HG03045 (cell line): ENCODE data around the gene GTPBP3.

ENCODE experiments used
- ATAC-seq: cut with Tn5 transposase; IDR thresholded peaks from one replicate; pipeline ENCODE4 v1.9.1; 2021; ENCODE audit warnings: mild to moderate bottlenecking, moderate library complexity; ENCODE audit not compliant: unreplicated experiment

The GTPBP3 gene

GRCh38 chr19:17307876-17308377 is 29.4 kb upstream of the GTPBP3 start:
- ATAC-seq = no peak

DNA sequence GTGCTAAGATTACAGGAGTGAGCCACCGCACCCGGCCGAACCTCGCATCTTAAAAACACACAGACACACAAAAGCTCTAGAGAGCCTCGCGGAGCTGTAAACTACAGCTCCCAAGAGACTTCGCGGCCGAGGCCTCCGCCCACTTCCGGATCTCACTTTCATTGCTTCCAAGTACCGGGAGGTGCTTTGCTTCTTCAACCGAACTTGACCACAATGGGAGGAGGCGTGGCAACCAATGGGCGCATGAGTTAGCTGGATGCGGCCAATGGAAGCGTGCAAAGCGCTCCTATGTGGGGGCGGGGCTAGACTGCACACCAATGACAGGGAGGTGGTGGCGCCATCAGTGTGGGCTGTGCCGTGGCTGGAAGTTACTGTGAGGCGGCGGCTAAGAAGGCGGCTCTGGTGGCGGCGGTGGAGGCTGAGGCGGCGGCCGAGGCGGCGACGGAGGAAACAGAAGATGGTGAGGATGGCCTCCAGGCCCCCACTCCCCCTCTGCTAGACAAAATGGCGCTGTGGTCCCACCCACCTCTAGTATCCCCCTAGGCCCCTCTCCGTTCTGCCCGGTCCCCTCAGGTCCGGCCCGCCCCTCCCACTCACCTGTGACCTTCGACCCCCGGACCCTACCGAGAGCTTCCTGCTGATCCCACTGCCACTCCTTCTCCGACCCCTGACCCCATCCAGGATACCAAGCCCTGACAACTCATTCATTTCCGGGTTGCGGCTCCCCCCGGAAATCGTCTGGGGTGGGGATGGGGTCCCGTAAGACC is 28.0 kb upstream of the GTPBP3 start, which contains the start of gene DDA1:
DDA1 (plus strand) TSS at position 366 of the 767 bp plus-strand sequence; CDS start at position 458, 92 bp downstream.
- ATAC-seq = peak; percentile 64

DNA sequence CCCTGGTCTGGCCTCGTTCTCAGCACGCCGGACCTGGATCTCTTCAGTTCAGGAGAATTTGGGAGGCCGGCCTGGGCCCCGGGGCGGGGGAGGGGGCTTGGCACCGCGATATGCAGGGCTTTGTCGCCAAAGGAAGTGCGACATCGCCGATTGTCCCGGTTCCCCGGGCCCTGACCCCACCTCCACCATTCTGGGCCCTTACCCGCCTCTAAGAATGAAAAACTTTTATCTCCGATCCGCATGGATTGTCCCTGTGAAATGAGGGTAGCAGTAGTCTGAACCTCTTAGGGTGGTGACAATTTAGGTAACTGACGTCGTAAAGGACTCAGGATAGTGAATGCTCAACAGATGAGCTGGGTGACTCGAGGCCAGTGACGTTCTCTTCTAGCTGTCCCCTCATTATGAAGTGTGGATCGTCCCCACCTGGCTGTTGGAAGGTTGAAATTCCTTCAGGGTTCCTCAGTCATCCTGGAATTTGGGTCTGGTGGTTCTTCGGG is 27.3 kb upstream of the GTPBP3 start:
- ATAC-seq = no peak

DNA sequence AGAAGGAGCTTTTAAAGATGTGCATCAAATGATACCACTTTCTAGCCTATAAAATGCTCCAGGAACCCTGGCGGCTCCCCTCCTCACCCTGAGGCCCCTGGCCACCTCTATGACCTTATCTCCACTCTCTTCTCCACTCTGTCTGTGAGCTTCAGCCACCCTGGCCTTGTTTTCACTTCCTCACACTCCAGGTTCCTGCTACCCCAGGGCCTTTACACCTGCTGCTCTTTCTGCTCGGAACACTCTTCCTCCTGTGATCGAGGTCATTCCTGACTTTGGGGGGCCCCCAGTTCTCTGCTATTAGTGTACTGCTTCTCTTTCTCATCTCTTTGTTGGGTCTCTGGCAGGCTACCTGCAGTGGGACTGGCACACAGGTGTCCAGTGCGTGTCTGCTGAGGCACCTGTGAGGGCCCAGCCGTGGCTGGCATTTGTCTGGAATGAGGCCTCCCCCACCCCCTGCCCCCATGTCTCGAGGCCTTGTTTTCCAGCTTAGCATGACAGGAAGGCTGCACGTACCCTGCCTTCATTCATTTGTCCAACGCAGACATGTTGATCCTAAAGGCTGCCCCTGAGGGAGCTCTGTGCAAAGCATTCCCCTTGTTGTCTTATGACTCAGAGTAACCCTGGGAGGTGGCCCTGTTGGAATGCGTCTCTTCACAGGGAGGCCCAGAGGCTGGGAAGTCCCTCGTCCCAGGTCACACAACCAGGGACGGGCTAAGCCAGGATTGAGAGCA is 25.7 kb upstream of the GTPBP3 start:
- ATAC-seq = no peak

- ATAC-seq = no peak
Measured at GRCh38 chr19:17312189-17313113, 24.9 kb upstream of the GTPBP3 start.

- no peak for ATAC-seq
Measured at GRCh38 chr19:17314007-17314593, 23.3 kb upstream of the GTPBP3 start.

GRCh38 chr19:17318966-17319365 is 18.4 kb upstream of the GTPBP3 start:
- ATAC-seq = no peak

DNA sequence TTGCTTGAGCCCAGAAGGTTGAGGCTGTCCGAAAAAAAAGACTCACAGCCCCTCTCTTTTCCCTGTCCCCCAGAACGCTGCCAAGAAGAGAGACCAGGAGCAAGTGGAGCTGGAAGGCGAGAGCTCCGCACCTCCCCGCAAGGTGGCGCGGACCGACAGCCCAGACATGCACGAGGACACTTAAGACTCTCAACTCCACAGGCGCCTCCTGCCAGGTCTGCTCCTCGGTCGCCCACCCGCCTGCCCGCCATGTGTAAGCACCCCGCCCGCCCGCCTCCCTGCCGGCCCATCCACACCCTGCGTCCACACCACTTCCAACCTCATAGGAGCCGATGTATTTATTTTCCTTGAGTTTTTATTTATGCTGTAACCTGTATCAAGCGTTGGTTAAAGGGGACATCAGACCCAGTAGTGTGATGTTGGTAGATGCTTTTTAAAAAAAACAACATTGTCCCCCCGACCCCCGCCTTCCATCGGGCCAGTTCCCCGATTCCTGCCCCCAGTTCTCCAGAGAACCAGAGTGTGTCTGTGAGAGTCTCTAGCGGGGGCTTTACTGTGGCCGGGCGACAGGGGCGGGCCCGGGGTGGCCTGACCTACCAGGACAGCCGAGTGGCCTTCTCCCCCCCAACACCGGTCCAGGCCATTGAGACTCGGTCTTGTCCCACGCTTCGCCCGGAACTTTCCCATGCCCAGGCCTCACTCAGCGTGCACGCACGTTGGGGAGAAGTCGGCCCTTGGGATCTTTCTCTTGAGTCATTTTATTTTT is 17.7 kb upstream of the GTPBP3 start:
- no peak for ATAC-seq

GRCh38 chr19:17320435-17320834 is 16.9 kb upstream of the GTPBP3 start:
- no peak for ATAC-seq

DNA sequence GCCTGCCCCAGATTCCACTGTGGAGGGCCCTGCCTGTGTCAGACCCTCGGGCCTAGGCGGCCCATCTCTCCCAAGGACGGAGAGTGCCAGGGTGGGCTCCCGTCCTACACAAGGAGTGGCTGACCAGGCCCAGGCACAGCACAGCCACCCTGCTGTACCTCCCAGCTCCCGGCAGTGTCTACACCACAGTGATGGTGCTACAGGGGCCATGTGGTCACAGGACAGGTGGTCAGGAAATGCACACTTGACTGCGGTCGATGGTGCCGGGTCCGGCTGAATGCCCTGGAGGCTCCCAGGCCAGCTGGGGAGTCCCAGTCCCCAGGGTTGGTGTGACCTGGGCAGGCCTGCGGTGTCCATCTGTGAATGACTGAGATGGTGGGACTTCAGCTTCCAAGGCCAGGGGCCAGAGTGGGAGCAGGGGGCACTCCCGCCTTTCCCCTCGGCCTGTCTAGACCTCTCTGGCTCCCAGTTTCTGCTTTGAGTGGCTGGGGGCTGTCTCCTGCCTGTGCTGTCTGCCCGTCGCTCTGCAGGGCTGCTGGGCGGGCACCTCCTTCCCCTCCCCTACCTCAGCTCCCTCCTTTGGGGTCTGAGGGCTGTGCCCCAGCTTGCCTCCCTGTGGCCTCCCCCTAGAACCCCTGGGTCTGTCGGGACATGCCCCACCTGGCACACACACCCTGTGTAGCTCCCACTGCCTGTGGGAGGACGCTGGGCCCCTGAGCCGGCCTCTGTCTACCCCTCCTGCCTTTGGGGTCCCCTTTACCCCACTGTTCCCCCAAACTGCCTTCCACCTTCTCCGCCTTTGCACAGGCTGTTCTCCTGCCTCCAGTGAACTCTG is 15.5 kb upstream of the GTPBP3 start:
- no peak for ATAC-seq

GRCh38 chr19:17322854-17323253 is 14.5 kb upstream of the GTPBP3 start:
- ATAC-seq = no peak

DNA sequence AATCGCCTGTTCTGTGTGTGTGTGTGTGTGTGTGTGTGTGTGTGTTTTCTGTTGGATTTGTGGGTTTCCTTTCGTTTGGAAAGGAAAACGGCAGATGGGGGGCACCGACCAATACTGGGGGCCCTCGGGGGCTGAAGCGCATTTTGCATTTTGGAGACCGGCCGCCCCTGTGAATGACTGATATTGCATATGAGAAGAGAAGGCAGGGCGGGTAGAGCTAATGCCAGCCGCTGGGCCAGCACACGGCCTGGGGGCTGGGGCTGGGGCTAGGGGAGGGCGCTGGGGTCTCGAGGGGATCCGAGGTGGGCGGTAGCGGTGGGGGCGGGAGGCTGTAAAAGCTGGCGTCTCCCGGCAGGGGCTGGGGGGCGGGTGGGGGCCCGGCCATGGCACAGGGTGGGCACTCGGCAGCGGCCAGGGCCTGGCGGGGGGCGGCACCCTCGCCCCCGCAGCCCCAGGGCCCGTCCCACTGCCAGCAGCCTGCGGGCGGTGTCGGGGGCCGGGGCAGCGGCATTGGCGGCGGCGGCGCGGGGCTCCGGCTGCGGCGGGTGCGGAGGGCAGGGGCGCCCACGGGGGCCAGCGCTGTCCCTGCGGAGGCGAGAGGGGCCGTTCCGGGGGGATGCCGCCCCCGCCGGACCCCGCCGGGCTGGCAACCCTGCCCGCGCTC is 13.9 kb upstream of the GTPBP3 start:
- no peak for ATAC-seq

DNA sequence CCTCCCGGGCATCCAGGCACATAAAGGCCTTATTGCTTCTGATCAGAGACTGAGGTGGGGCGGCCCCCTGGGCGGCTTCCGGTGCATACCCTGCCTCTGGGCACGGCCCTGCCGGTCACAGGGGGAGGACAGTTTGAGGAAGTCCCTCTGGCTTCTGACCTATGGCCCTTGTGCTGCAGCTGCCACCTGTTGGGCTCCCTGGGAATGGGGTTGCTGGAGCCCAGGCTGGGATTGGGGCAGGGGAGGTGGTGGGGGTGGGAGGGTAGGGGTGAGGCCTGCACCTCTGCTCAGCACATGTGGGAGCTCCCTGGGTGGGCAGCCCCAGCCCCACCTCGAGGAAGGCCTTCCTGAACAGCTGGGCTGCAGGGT is 13.4 kb upstream of the GTPBP3 start:
- no peak for ATAC-seq

DNA sequence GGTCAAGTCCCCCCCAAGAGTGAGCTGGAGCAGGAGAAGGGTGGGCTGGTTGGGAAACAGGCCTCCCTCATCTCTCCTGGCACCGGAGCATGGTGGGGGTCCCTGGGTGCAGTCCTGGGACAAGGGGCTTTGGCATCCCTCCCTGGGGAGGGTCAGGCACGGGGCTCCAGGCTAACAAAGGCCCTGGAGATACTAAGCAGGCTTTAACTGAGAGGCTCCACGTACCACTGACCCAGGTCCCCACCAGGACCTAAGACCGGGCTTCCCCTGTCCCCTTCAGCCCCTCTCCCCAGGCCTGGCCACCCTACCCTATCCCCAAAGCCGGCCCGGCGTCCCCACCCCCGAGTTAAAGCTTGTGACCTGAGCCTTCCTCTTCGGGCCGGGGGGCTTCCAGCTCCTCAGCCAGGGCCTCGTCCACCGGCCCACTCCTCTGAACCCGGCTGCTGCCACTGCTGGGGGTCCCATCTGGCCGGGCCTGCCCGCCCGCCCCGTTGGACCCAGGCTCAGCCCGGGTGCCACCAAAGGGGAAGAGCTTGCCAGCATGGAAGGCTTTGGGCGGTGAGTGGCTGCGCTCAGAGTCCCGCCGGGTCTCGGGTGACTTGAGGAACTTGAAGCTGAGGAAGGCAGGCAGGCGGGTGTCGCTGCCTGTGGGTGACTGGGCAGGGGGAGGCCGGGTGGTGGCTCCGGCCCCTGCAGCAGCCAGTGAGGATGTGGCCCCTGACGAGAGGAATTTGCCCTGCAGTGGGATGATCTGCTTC is 12.8 kb upstream of the GTPBP3 start:
- ATAC-seq = no peak

DNA sequence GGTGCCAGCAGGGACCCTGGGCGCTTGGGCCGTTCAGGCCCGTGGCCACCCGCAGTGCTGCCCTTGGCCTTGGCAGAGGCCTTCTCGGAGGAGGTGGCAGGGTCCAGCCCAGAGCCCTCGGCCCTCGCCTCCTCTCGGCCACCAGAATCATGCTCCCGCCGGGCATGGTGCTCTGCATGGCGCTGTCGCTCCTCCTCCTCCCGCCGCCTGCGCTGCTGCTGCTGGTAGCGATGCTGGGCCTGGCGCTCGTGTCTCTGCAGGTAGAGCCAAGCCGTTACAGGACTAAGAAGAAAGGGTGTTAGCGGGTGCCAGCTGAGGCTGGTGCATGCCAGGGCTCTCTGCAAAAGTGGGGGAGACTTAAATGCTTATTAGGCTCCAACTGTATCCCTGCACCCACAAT is 12.2 kb upstream of the GTPBP3 start:
- no peak for ATAC-seq

DNA sequence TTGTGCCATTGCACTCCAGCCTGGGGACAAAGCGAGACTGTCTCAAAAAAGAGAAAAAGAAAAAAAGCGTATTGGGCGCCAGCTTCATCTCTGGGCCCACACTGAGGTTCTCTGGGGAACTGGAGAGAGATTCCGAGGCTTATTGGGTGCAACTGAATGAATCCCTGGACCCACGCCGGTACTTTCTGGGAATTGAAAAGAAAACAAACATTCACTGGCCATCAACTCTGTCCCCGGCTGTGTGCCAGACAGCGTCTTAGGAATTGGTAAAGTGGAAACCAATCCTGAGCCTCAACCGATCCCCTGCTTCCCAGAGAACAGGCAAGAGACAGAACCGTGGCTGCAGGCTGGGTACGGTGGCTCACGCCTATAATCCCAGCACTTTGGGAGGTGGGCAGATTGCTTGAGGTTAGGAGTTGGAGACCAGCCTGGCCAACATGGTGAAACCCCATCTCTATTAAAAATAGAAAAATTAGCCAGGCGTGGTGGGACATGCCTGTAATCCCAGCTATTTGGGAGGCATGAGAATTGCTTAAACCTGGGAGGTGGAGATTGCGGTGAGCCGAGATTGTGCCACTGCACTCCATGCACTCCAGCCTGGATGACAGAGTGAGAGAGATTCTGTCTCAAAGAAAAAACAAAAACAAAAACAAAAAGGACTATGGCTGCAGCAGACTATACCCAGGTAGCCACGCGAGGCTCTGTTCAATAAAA is 11.3 kb upstream of the GTPBP3 start:
- no peak for ATAC-seq

- no peak for ATAC-seq
Measured at GRCh38 chr19:17326595-17326966, 10.8 kb upstream of the GTPBP3 start.
